ENCODE results near the gene ATP1A1.

Gene ATP1A1

DNA sequence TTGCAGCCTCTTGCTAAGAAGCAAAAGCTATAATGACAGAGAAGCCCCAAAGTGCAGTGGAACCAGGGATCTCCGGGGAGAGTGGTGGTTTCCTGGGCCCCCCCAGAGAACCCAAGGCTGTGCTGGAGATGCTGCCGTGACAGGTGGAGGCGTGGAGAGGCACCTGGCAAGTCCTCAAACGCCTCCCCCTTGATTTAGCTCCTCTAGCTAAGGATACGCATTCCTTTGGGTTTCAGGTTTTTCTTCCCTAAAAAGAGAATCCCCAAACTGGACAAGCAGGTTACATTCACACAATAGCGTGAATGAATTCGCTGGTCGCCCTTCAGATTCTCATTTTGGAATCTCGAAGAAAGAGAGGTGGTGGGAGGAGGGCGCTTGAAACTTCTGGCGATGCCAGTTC lies 853 bp upstream of the ATP1A1 start:
- no peak for DNase-seq (ENCODE audit: low read depth)

DNA sequence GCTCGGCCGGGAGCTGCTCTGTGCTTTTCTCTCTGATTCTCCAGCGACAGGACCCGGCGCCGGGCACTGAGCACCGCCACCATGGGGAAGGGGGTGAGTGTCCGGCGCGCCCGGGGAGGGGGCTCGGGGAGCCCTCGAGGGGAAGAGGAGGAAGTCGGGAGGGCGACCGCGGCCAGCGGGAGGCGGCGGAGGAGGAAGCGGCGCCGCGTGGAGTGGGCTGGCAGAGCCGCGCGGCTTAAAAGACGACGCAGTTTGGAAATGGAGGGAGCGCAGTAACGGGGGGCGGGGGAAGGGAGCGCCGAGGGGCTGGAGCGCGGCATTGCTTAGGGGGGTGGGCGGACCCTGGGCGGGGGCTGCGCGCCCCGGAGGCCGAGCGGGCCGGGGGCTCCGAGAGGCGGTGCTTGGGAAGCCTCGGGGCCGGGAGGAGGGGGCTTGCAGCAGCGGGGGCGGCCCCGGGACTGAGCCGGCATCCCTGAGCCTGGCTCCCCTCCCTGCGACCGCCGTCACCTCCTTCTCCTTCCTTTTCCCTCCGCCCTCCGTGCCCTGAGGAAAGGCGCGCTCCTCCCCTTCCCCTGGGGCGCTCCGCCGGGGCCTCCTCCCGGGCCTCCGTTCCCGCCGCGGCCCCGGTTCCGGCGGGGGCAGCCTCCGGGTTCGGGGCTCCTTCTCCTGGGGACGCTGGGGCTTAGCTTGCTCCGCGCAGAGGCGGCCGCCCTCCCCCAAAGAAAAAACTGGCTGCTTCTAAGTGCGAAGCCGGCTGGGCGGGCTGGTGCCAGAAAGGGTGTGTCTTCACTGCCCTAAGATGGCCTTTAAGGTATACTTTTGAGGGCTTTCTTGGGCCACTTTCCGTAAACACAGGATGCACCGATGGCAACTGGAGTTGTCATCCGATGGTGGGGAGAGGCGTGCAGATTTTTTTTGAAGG lies 648 bp downstream of the ATP1A1 start:
- DNase-seq (ENCODE audit: low read depth) = no peak

DNA sequence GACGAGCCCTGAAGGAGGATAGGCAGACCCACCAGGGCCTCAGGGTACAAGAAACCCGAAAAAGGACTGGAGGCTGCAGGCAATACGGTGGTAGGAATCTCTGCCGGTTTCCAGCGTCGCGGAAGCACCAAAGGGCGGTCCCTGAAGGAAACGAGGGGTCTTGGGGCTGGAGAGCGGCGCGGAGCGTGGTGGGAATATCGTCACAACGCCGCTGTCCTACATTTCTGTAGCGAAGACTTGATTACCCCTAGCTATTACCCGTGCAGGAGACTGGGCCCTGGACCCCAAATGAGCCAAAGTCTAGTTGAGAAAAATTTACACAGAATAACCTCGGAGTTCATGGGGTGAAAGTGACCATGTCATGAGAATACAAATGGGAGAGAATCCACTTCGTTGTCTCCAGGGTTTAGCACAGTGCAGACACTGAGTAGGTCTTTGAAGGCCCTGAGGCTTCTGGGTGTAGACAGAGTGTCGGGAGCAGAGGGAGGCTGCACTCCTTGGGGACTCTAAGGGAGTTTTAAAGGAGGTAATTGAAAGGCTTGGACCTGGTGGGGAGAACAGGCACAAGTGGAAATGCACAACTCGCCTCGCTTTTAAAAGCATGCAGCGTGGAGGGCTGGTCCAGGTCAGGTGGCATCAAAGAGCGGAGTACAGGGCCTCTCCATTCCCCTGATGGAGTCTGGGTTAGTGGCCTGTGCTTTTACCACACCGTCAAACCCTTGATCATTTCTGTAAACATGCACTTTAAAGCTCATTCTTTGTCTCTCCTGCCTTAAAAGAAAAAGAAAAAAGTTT lies 1.5 kb downstream of the ATP1A1 start:
- DNase-seq (ENCODE audit: low read depth) = no peak

DNA sequence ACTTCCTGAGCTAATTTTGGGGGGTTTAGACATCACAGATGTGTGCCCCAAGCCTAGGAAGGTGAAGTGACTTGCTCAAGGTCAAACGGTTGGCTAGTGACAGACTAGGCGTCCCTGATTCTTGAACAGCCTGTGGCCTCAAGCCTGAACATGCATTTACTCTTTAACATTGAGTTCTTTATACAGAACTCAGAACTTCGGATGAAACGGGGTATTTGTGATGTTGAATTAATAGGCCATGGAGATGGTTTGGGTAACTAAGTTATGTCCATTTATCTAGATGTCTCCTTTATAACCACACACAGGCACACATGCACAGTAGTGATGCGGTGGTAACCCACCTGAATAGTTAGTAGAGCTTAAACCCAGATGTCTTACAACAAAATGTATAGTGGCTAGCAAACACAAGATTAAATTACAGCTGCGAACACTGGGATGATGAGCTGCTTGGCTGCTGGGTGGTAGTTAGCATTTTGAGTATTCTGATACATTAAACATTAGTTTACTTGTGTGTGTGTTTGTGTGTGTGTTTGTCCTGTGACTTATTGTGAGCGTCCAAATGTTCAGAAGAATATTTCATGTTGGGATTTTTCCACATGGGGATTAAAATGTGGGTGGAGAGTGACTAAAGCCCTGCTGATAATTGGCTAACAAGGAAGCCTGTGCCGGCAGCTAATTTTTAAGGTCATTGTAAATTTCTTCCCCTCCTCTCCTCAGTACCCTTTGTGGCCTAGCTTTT lies 2.3 kb downstream of the ATP1A1 start:
- DNase-seq (ENCODE audit: low read depth) = no peak

DNA sequence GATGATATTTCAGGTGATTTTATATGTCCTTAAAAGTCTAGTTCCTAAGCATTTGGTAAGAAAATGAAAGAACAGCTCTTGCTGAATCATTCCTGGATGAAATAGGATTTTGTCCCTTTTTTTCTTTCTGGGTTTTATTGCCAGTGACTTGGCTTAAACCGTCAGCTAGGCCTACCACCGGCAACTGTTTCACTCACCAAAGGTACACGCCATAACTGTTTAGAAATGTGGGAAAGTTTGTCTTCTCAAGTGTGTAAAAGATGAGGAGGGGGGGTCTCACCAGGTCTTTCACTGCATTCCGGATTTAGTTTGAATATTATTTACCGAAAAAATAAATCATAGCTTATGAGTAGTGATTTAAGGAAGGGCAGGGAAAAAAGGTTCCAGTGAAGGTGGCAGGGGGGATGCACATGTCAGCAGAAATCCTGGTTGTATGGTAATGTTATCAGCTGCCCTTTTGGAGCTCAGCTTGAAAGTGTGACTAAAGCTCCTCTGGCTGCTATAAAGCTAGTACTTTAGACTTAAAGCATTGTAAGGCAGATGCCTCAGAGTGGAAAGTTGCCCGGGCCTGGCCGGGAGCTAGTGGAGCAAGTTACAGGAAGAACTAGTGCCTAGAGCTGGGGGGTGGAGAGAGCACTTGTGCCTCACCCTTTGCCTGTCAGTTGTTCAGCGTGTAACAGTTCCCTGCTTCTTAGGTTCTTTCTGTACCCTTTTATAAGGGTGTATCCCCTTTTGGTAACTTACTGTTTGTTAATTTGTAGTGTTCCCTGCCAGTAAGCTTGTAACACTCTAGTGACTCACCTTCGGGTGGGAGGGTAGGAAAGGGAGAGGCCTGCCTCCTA lies 3.1 kb downstream of the ATP1A1 start:
- DNase-seq (ENCODE audit: low read depth) = peak; percentile 62

DNA sequence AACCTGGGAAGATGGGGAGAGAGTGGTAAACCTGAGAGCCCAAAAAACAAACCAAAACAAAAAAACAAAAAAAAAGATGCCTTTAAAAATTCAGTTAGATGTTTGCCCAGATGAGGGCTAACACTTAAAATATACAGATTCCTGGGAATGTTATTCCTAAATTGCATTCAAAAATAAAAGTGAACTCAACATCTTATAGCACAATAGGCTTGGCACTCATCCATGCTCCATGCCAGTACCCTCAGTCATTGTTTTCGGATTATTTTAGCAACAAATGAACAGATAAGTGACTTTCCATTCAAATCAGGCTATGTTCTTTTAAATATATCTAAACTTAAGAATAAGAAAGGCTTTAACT lies 3.7 kb downstream of the ATP1A1 start:
- peak; percentile 45 for DNase-seq (ENCODE audit: low read depth)

DNA sequence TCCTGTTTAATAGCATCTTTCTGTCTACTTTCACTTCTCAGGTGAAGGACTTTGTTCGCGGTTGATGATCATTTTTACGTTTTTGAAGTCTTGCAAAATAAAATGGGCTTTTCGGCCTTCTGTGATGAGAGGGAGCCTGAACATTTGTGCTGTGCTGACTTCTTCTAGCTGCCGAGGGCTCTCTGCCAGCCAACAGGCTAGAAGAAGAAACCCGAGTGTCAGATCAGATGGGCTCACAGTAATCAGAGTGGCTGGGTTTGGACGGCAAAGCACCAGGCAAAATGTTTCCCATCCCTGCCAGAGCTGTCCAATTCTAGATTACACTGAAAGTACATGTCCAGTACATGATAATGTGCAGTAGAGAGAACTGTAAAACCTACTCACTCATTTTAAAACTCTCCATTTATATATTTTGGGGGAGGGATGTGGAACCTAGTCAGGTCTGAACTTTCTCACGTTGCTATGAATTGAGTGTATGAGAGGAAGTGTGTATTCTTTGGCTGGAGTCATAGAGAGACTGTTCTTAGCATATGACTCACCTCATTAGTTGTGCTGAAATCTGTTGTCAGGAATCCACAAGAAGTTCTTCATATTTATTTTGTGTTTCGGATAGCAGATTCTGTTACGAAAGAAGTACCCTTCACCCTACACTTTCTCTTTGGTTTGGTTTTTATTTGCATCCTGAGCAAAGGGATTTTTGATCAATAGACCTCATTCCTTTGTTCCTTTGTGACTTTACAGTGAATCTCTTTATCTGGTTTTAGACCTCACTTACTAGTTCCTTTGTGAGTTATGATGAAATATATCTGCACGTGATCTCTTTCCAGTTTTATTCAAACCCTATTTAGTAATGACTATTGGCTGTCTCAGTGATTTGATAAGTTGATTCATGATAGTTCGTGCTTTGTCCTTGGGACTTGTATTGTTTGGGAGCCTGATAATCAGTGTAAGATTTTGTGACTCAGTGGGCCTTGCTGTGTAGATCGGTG lies 4.8 kb downstream of the ATP1A1 start:
- peak; percentile 61 for DNase-seq (ENCODE audit: low read depth)

DNA sequence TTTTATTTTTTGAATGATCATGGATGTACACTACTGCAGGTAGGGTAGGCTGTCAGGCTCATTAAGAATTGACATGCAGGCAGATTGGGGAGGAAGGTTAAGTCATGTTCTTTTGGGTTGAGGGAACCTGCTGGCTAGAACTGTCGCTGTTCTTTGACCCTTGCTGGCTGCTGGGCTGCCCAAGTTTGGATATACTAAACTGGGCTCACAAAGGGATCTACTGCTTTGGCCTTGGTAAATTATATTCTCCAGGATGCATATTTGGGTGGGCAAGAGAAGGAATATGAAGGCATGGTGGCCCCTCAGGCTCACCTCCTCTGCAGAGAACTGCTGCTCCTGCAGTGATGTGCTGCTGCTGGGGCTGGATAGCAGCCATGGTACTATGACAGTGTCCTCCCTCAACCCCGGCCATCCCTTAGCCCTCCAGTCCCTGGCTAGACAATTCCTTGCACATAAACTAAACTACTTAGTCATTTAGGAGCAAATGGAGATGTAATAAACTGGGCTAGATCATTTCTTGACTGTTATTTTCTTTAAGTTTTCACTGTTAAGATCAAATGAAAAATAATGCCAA lies 6.1 kb downstream of the ATP1A1 start:
- DNase-seq (ENCODE audit: low read depth) = no peak

DNA sequence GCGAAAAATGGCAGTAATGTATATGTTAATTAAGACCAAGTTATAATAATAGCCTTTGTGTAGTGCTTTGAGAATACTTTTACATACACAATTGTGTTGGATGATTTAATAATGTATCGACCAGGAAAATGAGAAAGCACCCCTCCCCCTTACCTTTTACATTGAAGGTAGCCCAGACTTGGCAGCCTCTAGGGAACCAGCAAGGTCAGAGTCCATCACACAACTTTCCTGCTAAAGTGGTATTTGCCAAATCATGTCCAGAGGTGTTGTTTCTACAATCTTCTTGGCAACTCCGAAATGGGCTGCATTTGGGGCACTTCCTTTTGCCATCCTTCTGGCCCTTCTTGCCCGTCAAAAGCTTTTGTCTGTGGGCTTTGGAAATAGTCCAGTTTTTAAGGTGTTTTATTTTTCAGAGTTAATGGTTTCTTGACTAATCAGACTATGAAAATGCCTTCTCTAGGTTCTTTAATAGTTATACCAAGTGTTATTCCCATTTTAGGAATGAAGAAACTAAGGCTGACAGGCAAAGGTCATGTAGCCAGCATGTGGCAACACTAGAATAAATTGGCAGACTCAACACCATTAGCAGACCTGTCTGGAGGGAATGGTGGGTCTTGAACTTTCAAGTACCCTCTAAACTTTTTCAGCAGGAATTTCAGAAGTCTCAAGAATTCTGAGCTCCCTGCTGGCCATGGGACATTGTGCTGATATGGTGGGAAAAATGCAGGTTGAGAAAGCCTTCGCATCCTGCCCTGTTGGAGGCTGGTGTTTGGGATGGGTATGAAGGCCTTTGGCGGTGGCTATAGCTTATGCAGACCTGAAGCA lies 6.8 kb downstream of the ATP1A1 start:
- DNase-seq (ENCODE audit: low read depth) = no peak

DNA sequence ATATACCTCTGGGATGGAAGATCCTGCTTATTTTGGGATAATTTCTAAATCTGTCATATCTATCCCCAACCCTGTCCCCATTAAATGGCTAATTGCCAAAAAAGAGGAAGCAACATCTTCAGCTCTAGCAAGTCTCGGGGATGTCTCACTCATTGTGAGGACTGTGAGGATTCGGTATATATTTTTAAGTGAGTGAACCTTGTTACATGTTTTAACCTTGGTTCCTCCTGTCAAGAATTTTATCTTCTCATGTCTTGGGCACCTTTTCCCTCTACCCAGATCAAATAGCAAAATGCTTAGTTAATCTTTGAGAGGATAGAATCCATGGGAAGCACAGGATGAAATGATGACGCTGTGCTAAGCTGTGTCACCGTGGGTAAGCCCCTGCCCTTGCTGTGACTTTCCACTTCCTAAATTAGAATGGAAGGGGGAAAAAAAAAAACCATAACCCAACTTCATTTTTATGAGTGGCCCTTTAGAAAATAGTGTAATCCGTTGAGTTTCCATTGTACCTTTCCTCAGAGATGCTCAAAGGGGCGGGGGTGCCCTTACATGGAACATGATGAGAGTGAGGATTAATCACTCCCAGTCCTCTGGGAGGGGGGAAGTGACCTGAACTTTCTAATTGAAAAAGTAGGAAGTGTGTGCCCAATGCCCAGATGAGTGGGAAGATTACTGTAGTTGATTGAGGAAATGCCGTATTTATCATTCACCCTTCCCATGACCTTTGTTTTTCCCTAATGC lies 7.6 kb downstream of the ATP1A1 start:
- DNase-seq (ENCODE audit: low read depth) = no peak

DNA sequence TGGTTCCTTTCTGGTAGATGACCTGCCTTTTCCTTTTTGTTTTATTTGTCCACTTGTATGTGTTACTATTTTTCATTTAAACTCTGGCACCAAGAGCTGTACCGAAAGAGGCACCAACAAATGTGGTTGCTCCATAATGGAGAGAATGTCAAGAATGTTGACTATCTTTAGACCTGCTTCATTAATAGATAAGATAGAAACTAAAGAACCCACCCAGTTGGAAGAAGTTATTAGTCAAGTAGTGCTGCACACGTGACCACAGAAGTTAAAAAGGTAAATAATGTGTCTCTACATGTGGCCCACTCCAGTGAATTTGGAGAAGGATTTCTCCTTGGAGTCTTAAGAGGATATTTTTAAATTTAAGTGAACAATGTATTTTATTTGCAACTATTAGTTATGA lies 9.3 kb downstream of the ATP1A1 start:
- DNase-seq (ENCODE audit: low read depth) = no peak

DNA sequence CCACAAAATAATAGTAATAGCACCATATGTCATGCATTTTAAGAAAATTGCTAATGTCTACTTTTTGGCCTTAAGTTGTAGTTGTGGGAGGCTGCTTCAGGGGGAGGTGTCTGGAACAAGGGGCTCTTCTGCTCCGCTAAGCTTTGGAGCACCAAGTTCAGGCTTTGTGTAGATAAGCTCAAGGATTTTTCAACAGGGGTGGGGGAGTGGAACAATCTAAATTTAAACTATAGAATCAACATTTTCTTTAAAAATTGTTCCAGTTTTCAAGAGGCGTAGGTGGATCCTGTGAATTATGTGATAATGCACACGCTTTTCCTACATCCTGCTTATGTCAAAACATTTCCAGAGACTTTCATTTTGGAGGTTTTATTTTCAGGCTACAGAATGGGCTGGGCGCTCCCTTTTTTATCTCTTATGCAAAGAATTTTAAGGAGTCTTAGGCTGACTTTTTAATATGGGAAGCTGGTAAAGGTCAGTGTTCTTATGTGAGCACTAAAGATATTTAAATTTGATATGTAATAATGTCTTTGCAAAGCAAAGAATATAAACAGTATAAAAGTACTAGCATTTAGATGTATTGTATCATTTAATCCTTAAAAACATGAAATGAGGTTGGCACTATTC lies 9.9 kb downstream of the ATP1A1 start:
- DNase-seq (ENCODE audit: low read depth) = no peak

DNA sequence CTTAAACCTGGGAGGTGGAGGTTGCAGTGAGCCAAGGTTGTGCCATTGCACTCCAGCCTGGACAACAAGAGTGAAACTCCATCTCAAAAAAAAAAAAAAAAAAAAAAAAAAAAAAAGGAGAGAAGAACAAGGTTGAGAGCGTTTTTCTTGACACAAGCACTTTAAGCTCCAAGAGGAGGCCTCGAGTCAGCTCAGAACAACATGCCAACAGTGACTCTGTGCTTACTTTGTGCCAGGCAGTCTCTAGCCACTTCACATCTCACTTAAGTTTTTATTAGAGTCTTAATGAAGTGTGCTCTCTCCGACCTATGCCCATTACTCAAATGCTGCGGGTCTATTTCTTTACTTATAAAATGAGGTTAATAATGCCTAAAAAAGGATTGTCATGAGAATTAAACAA lies 13.0 kb downstream of the ATP1A1 start:
- no peak for DNase-seq (ENCODE audit: low read depth)

DNA sequence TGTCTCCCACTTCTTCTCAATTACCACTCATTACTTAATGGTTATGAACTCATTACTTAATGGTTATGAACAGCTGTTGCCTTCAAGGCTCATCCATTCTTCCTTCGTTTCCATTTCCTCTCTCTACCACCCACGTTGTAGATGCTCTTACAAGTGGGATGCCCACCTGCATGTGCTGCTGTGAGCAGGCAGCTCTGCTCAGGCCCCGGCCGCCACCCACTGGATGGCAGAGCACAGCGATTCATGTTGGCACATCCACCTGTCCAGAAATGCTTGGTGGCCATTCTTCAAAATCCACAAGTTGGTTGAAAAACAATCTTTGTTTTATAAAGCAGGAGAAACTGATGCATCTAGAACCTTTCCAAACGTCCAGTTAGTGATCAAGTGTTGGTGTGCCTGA lies 14.5 kb downstream of the ATP1A1 start:
- no peak for DNase-seq (ENCODE audit: low read depth)

DNA sequence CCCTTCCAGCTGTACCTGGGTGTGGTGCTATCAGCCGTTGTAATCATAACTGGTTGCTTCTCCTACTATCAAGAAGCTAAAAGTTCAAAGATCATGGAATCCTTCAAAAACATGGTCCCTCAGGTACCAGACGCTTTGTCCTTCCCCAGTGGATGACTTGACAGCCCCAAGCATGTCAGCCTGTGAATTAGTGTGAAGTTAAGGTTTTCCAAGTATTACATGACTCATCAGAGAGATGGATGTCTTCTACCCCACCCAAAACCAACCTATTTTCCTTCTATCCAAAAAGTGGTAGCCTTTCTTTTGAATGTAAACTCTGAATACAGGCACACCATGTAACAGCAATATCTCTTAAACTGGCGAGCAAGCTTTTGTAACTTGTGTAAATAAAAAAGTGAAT lies 15.1 kb downstream of the ATP1A1 start:
- no peak for DNase-seq (ENCODE audit: low read depth)

DNA sequence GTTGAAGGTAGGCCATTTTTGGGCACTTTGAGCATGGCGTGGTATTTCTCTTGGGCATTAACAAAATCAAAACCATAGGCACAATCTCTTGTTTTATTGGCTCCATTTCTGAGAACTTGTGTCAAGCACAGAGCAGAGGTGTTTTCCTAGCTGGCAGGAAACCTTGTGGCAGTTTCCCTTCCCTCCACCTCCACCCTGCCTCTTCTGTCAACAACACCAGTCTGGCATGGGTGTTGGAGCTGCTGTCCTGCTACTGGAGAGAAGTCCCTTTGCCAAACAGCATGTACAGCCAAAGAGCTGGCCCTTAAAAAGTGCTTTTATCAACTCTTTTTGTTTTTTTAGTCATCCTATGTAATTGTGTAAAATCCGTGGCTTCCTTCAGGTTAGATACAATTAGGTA lies 16.0 kb downstream of the ATP1A1 start:
- DNase-seq (ENCODE audit: low read depth) = no peak

DNA sequence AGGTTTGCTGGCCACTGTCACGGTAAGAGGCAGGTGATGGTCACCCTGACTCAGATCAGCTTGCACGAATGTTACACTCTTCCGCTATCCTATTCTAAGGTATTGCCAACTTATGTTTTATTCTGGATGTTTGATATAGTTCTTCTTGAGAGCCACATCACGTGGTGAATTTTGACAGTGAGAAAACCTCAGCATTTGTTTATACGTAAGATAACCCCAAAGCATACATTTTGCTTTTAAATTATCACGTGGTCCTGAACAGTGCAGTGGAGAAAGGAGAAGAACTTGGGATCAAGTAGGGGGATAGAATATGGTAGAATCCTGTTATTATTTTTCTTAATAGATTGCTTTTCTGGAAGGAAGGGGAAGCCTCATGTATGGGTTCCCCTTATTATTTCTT lies 16.6 kb downstream of the ATP1A1 start:
- DNase-seq (ENCODE audit: low read depth) = no peak

DNA sequence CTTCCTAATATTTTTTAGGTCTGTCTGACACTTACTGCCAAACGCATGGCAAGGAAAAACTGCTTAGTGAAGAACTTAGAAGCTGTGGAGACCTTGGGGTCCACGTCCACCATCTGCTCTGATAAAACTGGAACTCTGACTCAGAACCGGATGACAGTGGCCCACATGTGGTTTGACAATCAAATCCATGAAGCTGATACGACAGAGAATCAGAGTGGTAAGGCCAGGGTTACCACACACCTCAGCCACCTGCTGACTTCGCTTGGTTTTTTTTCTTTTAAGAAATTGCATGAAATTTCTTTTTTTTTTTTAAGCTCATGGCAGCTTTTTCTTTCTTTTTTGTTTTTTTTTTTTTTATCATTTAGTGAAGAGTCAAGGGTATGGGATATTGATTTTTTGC lies 17.2 kb downstream of the ATP1A1 start:
- DNase-seq (ENCODE audit: low read depth) = no peak

All from HS-27A (cell line).